Right renal cortex interstitium (tissue), 3 donors: Measurements from ENCODE around the gene TSN. TPM values are rescaled to one million over a fixed set of nuclear protein-coding genes. Genes with fewer than 3 reads are reported as not detected.
A peak's percentile ranks its signal among the peaks of the same experiment; 100 is the strongest.
"Not testable (repeated sequence)": the region's sequence is repeated elsewhere in the genome, so short reads cannot be mapped to it uniquely, and the experiment has no call there.

Experiments
- DNase-seq, 3 donors: peaks; one replicate each; pipeline ENCODE4 v3.0.0-alpha.2; 2013; ENCODE audit warnings: low read depth in 3 of 3, low spot score in 2 of 3
- polyA plus RNA-seq, 3 donors: library from polyadenylated mRNA; unstranded; fragments of 120-200 nt; gene quantifications; one replicate each; pipeline ENCODE4 v1.2.1, GENCODE V29; 2013; ENCODE audit not compliant: insufficient read length in 3 of 3

Gene TSN
- polyA plus RNA-seq, 3 donors, result 95.9 to 106 (median 101) TPM

GRCh38 chr2:121794233-121794632, 38.8 kb downstream of the TSN start:
- DNase-seq, result no peak

- no peak for DNase-seq
Measured at GRCh38 chr2:121796239-121796638, 40.8 kb downstream of the TSN start.

GRCh38 chr2:121798617-121799016, 43.2 kb downstream of the TSN start:
- DNase-seq, result no peak

- no peak for DNase-seq
Measured at GRCh38 chr2:121801916-121802315, 46.5 kb downstream of the TSN start.

DNA sequence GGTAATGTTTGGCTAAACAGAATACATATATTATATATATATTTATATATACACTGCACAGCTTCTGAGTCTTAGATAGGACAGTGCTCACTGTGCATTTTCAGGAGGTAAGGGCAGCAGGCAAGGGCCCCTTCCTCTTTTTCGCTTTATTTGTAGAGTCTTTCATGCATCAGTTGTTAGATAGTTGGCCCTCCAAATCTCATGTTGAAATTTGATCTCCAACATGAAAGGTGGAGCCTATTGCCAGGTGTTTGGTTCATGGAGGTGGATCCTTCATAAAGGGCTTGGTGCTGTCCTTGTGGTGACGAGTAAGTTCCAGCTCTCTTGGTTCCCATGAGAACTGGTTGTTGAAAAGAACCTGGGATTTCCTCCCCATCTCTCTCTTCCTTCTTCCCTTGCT, 48.1 kb downstream of the TSN start:
- no peak for DNase-seq

GRCh38 chr2:121804340-121804739, 48.9 kb downstream of the TSN start:
- DNase-seq, result no peak

DNA sequence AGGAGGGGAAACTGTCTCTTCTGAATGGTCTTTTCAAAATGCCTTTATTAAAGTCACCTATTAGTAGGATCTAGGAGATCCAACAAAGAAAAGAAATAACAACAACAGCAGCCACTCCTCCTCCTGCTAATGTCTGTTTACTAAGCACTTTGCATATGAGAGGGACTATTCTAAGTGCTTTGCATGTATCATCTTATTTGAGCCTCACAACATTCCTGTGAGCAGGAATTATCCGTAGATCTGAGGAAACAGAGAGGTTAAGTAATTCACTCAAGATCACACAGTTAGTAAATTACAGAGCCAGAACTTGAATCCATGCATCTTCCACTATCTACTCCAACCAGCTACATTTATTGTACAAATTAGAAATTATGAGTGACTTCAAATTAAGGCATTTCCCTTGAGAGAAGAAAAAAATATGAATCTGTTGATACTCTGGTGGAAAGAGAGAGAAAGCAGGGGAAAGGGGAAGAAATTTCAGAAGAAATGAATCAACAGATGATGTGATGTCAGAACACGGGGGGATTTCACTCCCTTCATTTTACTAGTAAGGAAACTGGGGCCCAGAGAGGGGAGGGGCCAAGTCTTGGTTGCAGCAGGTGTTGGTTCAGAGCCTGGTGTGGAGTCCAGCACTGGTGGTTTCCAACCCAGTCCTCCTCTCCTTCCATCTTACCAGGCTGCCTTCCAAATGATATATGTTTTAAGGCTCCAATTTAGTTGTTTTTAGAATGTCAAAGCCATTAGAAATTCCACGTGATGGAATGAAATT, 49.7 kb downstream of the TSN start:
- DNase-seq, result no peak

DNA sequence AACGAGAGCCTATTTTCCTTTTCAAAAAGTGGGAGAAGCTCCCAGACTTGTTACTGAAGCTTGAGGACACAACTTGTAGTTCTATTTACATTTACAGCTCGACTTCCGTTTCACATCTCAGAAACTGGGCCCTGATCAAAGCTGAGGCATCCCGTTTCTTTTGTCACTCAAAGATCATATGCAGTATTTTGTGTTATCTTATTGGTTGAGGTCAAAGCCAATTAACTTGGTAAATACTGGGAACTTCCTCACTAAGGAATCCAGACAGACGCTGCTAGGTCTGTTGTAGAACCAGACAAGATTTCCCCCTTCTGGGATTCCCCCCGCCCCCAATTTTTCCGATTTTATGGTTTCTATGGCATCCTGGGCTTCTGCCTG, 50.3 kb downstream of the TSN start:
- no peak for DNase-seq

GRCh38 chr2:121807771-121808170, 52.3 kb downstream of the TSN start:
- not testable (repeated sequence) for DNase-seq

GRCh38 chr2:121809607-121810006, 54.2 kb downstream of the TSN start:
- no peak for DNase-seq

DNA sequence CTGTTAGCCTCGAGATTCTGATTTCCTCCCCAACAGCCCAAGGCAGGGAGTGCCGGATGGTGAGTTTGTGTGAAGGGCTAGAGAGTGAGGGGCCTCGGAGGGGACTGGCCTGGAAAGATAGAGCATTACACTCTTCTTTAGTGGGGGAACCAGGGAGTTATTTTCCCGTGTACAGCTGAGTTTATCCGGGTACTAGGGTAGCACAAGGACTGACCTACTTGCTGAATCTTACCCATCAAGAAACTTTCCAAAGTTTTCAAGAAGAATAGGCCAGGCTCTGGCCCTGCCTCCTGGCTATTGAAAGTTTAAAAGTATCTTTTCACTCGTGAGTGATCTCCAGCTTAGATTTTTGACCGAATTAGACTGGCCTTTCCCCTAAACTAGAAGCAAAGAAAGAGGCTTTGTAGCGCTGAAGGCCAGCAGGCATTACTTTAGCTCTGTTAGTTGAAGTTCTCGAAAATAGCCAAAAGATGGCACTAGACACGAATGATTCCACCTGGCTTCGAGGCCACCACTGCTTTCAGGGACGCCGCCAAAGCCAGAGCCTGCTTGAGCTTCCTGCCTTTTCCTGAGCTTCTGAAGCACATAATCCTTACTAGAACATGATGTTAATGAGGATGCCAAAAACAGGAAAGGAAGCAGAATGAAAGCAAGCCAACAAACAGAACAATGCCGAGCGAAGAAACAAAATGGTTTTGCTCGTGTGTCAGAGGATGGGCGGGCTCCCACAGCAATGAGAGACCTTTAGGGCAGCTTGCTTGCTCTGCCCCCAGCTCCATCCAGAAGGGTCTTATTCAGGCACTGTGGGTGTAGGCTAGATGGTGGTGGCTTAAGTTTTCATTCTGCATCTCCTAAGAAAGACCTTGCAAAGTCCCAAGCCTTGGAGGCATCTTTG, 55.8 kb downstream of the TSN start:
- peak; percentile 57 to 65 (median 59) for DNase-seq

- not testable (repeated sequence) for DNase-seq
Measured at GRCh38 chr2:121813083-121813482, 57.6 kb downstream of the TSN start.

DNA sequence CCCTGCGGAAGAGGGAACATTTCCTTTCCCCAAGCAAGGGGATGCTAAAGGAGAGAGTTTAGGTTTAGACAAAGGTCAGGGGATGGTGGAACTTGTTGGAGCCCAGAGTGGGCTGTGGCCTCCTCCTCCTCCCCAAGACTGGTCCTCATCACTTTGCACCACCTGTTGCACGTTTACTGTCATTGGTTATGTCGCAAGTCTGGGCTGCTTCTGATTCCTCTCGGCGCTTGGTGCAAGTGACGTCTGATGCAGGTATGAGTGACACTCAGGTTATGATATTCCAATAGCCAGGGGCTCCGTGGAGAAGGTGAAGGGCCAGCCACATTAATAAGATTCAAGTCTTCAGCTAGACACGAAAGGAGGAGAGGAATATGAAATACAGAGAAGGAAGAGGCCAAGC, 59.8 kb downstream of the TSN start:
- DNase-seq, result no peak

DNA sequence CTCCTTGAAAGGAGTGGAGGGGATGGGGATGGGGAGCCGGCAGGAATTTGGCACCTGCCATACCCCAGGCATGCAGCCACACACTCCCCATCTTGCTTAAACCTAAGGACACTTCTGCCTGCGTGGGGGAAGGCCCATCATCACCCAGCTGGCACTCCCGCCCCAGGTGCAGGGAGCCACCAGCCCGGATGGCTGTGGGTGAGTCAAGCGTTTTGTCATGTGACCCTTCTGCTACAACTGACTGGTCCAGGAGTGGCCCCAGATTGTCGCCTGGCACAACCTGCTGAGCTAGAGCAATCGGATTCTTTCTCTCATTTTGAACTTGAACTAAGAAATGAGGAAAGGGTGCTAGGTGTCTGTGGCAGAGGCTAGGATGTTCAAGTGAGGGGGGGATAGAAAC, 61.3 kb downstream of the TSN start:
- DNase-seq, result no peak

DNA sequence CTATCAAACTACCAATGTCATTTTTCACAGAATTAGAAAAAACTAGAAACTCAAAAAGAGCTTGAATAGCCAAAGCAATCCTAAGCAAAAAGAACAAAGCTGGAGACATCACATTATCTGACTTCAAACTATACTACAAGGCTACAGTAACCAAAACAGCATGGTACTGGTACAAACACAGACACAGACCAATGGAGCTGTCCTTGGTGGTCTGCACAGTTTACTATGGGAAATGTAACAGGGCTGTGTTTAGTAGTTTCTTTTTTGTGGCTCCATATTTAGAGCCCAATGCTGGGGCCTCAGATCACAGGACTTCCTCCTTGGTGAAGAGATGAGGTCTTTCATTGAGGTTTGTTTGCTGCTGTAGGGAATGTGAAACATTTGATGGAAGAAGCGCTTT, 61.9 kb downstream of the TSN start:
- not testable (repeated sequence) for DNase-seq

Other genes with a start within 250 kb of the TSN start
- gene RNU4ATAC, start 224.8 kb upstream of the TSN start, polyA plus RNA-seq, result 1 to 10 TPM in 2 of 3 donors, not detected in 1; 1.3 to 1.7 TPM
- 10 to 100 TPM; 39.8 to 45.3 (median 44.1) TPM for gene CLASP1, start 106.2 kb upstream of the TSN start, polyA plus RNA-seq
- 10 to 100 TPM; 64.2 to 73.6 (median 70.1) TPM for gene NIFK, start 18.8 kb upstream of the TSN start, polyA plus RNA-seq